ENCODE results near the gene TMEM132D.

GRCh38 chr12:129675496-129675895 is 228.3 kb downstream of the TMEM132D start:
- TF ChIP-seq CTCF (IDR thresholded peaks at IDR 0.05; ENCODE audit: poor library complexity, severe bottlenecking) (no peak), EP300 (conservative IDR thresholded peaks at IDR 0.05; ENCODE audit: poor library complexity, severe bottlenecking) (no peak), REST (IDR thresholded peaks at IDR 0.05; ENCODE audit: borderline replicate concordance) (no peak), RAD21 (conservative IDR thresholded peaks at IDR 0.05) (no peak), SMC3 (conservative IDR thresholded peaks at IDR 0.05; ENCODE audit: poor library complexity) (no peak), EZH2 (IDR thresholded peaks at IDR 0.05; ENCODE audit: borderline replicate concordance, insufficient read depth, low read length, poor library complexity, severe bottlenecking) (no peak)

All from neural cell (in vitro differentiated cells).